ENCODE measurements around the gene PIP5K1A.
A peak's percentile ranks its signal among the peaks of the same experiment; 100 is the strongest.
"Not testable (repeated sequence)": the region's sequence is repeated elsewhere in the genome, so short reads cannot be mapped to it uniquely, and the experiment has no call there.

Gene PIP5K1A, protein sequence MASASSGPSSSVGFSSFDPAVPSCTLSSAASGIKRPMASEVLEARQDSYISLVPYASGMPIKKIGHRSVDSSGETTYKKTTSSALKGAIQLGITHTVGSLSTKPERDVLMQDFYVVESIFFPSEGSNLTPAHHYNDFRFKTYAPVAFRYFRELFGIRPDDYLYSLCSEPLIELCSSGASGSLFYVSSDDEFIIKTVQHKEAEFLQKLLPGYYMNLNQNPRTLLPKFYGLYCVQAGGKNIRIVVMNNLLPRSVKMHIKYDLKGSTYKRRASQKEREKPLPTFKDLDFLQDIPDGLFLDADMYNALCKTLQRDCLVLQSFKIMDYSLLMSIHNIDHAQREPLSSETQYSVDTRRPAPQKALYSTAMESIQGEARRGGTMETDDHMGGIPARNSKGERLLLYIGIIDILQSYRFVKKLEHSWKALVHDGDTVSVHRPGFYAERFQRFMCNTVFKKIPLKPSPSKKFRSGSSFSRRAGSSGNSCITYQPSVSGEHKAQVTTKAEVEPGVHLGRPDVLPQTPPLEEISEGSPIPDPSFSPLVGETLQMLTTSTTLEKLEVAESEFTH
- total RNA-seq, result 37.7 to 60.4 (median 55.0) reads per million in 4 donors

DNA sequence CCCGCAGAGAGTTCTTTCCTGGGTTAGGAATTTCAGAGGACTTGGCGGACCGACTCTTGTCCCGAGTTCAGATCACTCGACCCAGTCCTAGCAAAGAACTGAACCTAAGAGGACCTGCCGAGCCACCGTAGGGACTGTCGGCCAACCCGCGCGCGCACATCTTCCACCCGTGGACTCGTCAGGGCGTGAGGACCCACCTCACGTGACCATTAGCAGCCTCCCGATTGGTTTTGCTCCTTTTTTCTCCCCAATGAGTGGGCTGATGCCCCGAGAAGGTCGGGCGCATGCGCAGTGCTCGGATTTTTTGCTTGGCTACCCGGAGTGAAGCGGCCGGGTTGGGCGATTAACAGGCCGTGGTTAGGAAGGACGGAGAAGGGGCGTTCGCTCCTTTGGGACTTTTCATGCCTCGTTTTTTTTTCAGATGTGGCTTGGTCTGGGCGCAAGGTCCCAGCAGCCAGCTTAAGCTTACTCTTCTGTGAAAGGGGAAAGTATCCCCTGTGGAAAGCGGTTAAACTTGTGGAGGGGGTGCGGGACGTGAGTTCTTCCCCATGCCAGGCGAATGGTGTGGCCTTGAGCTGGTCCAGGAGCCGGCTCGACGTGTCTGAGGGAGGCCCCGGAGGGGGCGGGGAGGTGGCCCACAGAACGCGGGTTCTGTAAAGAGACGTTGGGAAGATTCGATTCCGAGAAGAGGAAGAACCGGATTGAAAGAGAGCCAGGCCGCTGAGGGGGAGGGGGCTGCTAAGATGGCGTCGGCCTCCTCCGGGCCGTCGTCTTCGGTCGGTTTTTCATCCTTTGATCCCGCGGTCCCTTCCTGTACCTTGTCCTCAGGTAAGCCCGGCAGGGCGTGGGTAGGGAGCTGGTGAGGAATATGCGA is at the start of gene PIP5K1A:
Gene PIP5K1A (plus strand): TSS at position 299 of the 874 bp plus-strand sequence. CDS start 445 bp downstream, at position 744.
- DNase-seq, result peak; percentile 98 to 100 (median 98)

- DNase-seq, result peak; percentile 54 to 84 (median 63)
Observed at GRCh38 chr1:151156515-151156819, 41.9 kb upstream of the PIP5K1A start, which contains the start of gene TNFAIP8L2. Gene TNFAIP8L2 (plus strand): TSS chr1:151156649. CDS start chr1:151158698, 2,049 bp downstream.

- peak in 4 of 5 donors; percentile 40 to 80 (median 48) for DNase-seq
Observed at GRCh38 chr1:151157067-151157531, 41.3 kb upstream of the PIP5K1A start.

DNA sequence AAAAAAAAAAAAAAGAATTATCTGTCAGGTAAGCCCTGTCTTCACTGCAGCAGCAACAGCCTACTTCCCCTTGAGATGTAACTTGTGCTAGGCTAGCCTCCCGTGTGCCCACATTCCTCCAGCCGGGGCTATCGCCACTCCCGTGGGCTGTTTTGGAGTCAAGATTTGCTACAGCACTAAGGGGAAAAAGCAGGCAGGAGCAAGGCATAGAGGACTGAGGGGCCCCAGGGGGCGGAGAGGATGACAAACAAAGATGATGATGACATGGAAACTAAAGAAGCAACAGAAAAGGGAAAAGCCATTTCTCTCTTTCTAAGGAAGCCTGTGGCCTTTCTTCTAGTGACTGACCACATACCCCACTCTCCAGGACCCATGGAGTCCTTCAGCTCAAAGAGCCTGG is 40.0 kb upstream of the PIP5K1A start:
- no peak for DNase-seq

DNA sequence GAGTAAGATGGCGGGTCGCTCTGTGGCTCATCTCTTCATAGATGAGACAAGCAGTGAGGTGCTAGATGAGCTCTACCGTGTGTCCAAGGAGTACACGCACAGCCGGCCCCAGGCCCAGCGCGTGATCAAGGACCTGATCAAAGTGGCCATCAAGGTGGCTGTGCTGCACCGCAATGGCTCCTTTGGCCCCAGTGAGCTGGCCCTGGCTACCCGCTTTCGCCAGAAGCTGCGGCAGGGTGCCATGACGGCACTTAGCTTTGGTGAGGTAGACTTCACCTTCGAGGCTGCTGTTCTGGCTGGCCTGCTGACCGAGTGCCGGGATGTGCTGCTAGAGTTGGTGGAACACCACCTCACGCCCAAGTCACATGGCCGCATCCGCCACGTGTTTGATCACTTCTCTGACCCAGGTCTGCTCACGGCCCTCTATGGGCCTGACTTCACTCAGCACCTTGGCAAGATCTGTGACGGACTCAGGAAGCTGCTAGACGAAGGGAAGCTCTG is 39.6 kb upstream of the PIP5K1A start:
- no peak for DNase-seq

DNA sequence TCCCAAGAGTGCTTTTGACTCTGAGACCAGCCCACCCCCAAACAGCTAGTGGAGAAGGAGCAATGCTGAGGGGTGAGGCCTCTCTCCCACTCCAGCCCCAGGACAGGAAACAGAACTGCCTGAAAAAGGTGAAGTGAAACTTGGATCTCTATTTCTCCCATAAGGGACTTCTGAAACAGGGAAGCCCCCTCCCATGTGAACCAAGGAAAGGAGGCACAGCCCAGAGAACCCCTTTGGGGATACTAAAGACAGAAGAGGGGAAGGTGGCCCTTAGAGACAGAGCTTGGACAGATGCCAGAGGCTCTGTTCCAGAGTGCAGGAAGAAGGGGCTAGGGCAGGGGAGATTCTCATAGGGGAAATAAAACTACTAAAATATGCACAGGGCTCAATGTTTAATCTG is 39.0 kb upstream of the PIP5K1A start:
- no peak for DNase-seq

DNA sequence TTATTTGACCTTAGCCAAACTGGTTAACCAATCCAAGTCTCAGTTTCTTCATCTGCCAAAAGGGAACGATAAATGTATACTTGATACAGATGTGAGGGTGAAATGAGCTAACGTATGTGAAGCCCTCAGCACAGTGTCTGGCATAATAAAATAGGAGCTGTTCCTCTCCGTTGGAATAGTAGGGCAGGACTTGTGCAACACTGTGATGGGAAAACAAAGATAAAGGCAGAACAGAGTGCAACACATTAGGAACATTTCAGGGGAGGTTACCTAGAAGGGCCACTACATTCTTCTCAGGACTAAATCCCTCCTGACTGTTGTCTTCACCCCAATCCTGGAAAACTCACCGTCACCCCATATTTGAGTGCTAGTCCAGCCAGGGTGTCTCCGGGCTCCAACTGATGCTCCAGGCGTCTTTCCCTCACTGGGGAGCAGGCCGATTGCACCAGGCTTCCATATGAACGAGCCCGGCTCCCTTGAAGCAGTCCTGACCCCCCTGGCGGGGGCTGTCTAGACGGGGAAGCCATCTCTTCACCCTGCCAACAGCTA is 33.5 kb upstream of the PIP5K1A start:
- DNase-seq, result no peak

GRCh38 chr1:151165281-151165737 is 33.0 kb upstream of the PIP5K1A start:
- no peak for DNase-seq

- DNase-seq, result peak; percentile 91 to 98 (median 95)
Observed at GRCh38 chr1:151165738-151166504, 32.4 kb upstream of the PIP5K1A start, which contains the start of the genes LYSMD1 and SCNM1. Gene LYSMD1 (minus strand): TSS chr1:151165902. CDS start chr1:151165258, 644 bp downstream. Gene SCNM1 (plus strand): TSS chr1:151166144. CDS start chr1:151166153, 9 bp downstream.

GRCh38 chr1:151166505-151166956 is 31.8 kb upstream of the PIP5K1A start:
- peak in 1 of 5 donors; percentile 28 for DNase-seq

DNA sequence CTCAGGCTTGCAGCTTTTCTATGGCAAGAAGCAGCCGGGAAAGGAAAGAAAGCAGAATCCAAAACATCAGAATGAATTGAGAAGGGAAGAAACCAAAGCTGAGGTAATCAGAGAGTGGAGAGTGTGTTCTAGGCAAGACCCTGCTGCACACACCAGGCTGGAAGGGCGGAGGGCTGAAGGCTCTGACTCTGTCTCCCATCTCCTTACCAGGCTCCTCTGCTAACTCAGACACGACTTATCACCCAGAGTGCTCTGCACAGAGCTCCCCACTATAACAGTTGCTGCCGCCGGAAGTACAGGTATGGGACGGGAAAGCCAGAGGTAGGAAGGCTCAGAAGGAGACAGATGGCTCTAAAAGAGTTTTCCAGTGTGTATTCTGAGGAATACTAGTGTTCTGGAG is 31.2 kb upstream of the PIP5K1A start:
- no peak for DNase-seq

DNA sequence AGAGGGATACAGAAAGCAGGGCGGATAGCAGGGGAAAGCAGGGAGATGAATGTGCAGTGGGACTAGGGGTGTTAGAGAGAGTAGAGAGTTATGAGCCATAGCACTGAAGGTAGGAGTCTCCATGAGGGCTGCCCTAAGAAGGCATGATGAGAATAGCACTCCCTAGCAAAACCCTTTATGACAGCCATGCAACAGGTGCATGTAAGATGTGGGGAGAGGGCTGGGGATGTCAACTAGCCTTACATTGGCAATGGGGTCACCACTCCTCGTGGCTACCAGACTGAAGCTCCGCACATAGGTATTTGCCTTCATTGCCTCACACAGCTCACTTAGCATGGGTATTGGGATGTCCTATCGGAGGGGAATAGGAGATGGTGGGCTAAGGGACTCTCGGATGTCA is 27.2 kb upstream of the PIP5K1A start:
- DNase-seq, result no peak

DNA sequence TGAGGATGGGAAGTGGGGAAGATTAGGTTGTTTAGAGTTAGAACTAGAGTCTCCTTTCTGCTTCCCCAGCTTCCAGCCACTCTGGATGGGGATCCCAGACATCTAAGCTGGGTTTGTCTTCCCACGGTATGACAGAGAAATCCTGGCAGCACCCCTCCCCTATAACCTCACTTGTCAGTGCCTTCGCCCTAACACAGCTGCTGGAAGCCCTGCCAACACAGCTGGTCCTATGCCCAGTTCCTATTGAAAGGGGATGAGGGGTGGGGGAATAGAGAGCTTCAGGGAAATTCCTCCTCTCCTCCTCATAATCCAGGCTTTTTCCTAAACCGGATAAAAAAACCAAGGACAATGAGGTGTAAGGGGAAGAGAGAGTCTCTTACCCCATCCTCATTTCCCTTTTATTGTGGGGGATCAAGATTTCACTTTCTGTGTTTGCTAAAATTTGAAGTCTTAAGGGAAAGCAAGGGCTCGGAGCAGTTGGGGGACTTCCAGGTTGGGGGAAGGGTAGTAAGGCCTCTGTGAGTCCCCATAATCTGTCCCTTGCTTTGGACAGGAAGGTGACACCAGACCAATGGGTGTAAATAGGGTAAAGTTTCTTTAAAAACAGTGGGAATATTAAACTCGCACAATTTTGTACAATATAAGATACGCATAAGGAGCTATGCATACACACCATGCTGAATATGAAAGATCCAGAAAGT is 23.2 kb upstream of the PIP5K1A start:
- DNase-seq, result no peak

GRCh38 chr1:151175863-151176262 is 22.5 kb upstream of the PIP5K1A start, which contains the start of gene TMOD4:
Gene TMOD4 (minus strand): TSS chr1:151175981. CDS start chr1:151174875, 1,106 bp downstream.
- no peak for DNase-seq

DNA sequence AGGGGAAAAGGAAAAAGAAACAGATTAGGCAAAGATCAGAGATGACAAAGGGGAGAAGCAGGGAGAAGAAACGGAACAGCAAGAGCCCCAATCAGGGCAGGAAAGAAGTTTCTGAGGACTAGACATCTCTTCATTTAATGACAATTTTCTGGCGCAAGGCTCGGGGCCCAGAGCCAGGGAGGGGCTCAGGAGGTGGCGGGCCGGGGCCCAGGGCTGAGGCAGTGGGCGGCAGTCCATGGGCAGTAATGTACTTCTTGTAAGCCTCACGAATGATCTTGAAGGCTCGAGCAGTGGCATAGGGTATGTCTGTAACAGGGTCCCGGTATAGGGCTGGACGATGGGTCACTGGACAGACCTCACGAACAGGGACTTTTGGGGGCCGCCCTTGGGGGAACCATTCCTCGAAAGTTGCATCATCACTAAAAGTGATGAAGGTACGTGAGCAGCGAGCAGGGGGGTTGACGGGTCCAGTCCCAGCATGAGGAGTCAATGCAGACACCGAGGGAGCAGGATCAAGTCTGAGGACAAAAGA is 21.8 kb upstream of the PIP5K1A start:
- no peak for DNase-seq

DNA sequence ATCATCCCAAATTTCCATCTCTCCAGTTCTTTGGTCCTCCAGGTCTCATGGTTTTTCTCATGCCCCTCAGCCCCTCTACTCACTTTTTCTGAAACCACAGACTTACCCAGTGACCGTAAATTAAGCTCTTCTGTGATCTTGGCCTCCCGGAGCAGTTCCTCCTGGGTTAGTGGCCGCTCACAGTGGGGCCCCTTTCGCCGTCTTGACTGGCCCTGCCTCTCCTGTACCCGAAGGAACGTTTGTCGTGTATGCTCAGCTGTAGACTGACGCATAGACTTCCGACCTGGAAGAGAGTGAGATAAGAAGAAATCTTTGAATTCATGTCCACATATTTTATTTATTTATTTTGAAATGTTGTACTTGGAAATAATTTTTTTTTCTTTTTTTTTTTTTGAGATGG is 14.1 kb upstream of the PIP5K1A start:
- DNase-seq, result no peak

GRCh38 chr1:151187205-151187604 is 11.1 kb upstream of the PIP5K1A start:
- no peak for DNase-seq

DNA sequence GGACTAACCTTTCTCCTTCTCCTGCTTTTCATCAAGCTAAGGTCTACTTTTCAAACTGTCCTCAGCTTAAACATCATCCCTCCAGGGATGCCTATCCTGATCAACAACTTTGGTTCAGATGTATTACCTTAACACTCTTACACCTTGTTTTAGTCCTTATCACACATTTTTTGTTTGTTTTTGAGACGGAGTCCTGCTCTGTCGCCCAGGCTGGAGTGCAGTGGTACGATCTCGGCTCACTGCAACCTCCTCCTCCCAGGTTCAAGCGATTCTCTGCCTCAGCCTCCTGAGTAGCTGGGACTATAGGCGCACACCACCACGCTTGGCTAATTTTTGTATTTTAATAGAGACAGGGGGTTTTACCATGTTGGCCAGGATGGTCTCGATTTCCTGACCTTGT is 9.7 kb upstream of the PIP5K1A start:
- DNase-seq, result not testable (repeated sequence)

GRCh38 chr1:151189637-151190445 is 8.5 kb upstream of the PIP5K1A start, which contains the start of gene VPS72:
Gene VPS72 (minus strand): TSS chr1:151190197. CDS start chr1:151190121, 76 bp downstream.
- DNase-seq, result peak; percentile 70 to 91 (median 78)
